GM18858 (cell line): ENCODE data around the gene PRKG1.
"Not testable (repeated sequence)": the region's sequence is repeated elsewhere in the genome, so short reads cannot be mapped to it uniquely, and the experiment has no call there.

Experiments used
- ATAC-seq: cut with Tn5 transposase; IDR thresholded peaks from one replicate; pipeline ENCODE4 v1.9.1; 2021; ENCODE audit not compliant: unreplicated experiment

The PRKG1 gene

DNA sequence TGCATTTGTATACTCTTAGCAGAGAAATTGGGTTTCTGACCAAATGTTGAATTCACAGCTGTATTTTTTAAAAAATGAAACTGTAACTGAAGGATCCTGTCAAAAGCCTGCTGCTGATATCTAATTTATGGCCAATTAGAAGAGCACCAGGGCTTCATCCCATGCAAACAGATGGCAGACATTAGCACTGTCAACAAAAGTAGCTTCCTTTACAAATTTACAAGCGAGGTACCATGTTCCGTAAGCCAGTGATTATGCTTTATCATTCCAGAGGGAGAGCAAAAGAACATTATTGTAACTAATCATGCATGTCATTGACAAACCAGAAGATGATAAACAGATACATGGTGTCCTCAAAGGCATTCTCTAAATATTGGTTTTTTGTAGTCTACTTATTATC lies 1062.6 kb downstream of the PRKG1 start:
- no peak for ATAC-seq

DNA sequence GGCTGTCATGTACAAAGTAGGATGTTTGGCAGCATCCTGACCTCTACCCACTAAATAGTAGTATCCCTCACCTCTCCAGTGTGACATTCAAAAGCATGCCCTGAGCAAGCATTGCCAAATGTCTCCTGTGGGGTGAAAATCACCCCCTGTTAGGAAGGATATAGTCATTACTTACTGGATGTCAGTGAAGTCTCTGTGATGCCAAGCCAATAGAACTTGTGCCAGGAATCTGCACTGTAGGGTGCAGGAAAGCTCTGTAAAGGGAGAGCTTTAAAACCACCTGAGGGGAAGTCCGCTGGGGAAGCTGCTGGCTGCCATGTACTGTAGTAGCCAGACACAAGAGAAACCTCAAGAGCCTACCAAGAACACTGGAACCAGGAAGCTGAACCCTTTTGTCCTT lies 1069.1 kb downstream of the PRKG1 start:
- no peak for ATAC-seq

DNA sequence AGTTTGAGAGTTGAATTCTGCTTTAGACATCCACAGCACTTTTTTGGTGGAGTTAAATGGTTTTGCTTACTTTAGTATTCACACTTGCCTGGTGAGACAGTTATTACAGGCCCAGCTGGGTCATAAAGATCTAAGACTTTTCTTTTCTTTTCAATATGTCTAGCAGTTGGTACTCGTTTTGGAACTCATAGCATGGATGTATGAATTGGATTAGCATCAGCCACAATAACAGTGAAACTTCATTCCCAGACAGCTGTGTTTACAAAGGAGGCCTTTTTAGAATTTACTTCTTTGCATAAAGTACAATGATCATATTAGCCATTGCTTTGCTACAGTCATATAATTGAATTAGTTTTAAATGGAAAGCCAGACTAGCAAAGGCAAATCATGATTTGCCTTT lies 1071.3 kb downstream of the PRKG1 start:
- ATAC-seq, result no peak

DNA sequence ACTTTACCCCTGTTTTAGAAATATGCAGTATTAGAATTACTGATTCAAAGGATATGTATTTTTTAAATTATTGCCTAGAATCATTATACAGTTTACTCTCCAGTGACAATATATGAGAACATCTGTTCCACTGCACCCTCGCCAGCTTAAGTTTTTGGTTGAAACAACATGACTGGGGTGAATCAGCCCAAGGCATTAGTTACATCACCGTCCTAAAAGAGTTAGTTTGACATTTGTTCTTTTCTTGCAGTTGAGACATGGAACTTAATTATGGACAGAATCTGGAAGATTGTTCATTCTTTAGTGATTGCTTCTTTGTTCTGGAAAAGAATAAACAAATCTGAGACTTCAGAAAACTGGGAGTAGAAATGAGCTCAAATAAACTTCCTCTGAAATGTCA lies 1072.5 kb downstream of the PRKG1 start:
- no peak for ATAC-seq

DNA sequence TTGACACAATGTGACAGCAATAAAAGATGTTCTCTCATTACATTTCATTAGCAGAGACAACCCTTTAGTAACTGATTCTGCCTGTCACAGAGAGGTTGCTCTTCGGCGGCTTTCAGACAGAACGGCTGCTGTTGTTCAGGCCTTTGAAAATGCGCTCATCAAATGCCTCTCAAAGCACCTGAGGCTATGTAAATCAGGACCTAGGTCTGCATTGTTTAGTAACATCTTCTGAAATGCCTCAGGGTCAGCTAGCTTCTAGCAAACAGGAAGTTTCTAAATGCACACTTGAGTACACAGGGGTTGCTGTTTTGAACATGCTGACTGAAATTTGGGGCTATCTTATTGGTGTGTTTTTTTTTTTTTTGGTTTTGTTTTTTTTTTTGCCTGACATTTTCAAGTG lies 1096.5 kb downstream of the PRKG1 start:
- ATAC-seq, result no peak

DNA sequence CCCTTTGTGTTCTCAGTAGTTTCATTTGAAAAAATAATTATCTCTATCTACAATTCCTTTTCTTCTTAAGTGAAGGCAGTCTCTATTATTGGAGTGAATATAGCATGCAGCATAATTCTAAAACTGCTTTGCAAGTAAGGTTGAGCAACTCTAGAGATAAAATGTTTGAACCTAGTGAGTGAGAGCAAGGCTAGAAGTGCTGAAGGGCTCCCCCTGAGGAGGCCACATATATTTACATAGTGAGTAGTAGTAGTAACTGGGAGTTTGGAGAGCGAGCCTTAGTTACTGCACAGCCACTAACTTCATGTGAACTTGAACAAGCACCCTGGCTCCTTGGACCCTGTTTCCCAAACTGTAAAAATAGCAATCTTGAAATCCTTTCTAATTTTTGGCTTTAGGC lies 1098.3 kb downstream of the PRKG1 start:
- ATAC-seq, result no peak

DNA sequence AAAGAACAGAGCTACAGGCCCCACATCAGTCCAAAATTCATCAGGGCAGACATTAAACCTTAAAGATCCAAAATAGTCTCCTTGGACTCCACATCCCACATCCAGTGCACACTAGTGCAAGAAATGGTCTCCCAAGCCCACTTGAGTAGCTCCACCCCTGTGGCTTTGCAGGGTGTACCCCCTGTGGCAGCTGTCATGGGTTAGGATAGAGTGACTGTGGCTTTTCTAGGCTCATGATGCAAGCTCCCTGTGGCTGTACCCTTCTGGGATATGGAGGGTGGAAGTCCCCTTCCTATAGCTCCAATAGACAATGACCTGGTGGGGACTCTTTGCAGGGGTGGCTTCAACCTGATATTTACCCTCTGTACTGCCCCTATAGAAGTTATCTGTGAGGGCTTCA lies 1111.0 kb downstream of the PRKG1 start:
- ATAC-seq, result no peak

DNA sequence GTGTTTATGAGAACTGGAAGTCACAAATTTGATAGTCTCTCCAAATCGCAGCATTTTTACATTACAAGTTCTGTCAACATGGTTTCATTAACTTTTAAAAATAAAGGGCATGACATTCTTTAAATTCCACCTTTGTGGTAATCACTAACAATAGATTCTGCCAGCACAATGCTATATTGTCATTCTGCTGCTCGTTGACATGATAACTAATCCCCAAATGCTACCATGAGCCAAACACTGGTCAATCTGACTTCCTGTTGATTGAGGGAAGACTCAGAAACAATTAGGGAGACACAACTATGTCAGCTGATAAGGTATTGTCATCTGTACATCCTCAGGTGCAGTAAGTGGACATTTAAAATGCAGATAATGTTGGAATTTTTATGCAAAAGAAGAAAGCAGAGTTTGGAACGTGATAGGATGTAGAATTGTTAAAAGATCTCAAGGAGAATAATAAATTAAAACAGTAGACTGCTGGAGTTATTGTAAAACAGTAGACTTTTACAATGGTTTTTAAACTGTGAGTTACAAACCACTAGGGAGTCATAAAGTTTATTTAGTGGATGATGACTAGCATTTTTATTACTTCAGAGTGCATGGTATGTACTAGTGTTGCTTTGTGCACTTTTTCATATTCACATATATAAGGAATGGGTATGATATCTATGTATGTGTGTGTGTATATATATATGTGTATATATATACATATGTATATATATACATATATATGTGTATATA lies 1113.4 kb downstream of the PRKG1 start:
- ATAC-seq, result no peak

DNA sequence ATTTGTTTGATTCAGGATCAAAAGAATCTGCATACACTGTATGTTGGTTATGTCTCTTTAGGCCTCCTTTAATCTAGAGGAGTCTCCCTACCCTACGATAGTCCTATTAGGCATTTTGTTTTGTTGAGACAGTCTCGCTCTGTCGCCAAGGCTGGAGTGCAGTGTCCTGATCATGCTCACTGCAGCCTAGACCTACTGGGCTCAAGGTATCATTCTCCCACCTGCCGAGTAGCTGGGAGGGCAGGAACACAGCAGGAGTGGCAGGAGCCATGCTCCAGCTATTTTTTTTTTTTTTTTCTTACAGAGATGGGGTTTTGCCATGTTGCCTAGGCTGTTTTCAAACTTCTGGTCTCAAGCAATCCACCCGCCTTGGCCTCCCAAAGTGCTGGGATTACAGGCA lies 1116.8 kb downstream of the PRKG1 start:
- no peak for ATAC-seq

DNA sequence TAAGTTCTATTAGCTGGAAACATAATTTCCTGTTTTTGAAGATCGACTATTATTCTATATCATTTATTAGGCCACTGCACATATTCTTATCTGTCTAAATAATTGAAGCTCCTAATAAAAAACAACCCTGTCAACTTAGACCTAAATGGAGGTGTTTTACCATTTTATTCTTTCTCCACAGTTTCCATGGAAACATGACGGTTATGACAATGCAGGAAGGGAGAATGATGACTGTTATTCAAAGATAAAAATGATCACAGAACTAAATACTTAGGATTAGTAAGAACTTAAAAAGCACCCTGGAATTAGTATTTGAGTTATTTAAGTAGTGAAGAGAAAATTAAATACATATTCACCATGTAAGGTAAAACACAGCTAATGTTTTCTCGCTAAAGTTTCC lies 1119.9 kb downstream of the PRKG1 start:
- no peak for ATAC-seq

DNA sequence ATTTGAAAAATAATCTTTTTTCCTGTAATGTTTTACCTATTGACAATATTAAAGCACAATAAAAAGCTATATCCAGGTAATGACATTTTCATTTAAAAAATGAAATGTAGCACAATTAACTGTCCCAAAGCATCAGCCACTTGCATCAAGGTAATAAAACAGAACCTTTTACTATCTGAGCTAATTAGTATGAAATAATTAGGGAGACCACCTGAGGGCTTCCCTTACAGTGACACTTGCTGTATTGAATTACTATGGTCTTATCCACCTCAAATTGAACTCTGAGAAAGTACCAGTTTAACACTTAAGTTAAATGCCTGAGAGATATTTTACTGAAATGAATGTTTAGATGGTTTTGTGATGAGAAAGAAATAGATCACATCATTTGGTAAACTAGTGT lies 1120.4 kb downstream of the PRKG1 start:
- ATAC-seq, result no peak

DNA sequence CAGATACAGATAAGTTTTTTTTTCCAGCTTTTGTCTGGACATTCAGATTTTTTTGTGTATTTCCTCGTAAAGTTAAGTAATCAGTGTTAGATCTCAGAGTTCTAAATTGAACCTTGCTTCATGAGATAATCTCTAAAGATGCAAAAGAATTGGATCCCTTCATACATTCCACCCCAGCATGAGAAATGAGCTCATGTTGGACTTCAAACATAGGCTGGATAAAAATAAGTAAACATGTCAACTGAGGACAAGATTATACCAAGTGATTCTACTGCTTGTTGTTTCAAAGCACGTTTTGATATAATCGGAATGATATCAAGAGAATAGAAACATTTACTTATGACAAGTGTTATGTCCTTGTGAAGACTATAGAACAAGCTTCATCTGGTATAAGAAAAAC lies 1122.8 kb downstream of the PRKG1 start:
- ATAC-seq, result no peak

DNA sequence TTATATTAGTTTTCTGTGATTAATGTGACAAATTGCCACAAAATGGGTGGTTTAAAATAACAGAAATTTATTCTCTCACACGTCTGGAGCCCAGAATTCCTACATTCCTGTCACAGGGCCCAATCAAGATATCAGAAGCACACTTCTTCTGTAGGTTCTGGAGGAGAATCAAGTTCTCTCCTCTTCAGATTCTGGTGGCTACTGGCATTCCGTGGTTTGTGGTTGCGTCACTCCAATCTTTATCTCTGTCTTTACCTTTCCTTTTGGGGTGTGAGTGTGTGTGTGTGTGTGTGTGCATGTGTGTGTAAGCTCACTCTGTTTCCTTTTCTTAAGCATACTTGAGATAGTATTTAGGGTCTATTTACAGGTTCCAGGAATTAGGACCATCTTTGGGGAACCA lies 1124.3 kb downstream of the PRKG1 start:
- ATAC-seq, result no peak

DNA sequence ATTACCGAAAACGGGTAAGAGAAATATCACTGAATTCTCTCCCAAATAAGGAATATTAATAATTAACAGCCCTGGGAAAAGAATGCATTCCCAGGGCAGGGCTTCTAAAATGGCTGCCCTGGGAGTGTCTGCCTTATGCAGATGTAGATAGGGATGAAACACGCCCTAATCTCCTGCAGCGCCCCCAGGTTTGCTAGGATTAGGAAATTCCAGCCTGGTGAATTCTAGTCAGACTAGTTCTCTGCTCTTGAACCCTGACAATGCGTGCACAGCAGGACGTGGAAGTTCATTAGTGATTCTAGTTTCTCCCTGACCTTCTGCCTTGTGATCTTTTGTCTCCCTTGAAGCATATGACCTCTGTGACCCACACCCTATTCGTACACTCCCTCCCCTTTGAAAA lies 1130.6 kb downstream of the PRKG1 start:
- ATAC-seq, result not testable (repeated sequence)

DNA sequence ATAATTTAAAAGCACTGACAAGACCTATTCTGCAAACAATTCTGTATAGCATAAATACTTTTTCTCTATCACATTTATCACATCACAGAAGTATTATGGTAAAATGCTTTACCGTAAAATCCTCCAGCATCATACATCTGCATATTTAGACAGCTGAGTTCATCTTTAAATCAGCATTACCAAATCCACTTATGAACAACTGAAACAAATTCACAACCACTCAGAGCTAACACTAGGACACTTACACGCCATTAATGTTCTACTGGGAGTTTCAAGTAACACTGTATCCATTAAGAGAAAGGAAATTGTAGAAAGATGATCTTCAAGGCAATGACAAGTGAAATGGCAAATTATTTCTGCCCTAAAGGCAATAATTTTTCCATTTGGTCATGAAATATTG lies 1134.1 kb downstream of the PRKG1 start:
- no peak for ATAC-seq

DNA sequence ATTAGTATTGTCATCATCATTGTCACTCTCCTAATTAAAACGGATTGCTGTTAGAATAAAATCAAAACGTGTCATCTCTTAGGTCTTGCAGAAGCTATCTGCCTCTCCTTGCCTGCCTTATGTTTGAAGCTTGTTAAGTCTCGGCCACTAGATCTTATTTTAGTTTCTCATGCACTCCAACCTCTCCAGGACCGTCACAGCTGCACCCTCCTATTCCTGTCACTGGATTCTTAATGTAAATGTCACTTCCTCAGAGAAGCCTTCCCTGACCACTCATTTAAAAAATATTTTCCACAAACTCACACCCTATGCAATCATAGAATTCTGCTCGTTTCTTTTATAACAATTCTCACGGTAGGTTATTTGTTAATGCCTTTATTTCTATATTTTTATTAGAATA lies 1135.9 kb downstream of the PRKG1 start:
- no peak for ATAC-seq

DNA sequence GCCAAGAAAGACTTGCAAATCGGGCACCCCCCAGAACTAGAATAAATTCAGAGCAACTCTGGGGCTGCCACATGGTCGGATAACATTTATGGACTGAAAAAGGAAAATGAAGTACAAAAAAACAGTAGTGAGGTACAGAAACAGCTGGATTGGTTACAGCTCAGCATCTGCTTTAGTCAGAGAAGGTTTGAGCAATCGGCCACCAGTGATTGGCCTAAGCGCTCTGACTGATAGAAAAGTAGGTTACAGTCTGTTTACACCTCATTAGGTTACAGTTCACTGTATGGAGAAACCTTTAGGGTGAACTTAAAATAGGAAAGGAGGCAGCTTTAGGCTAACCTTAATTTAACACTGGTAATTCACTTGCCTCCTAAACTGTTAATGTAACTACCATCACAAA lies 1137.8 kb downstream of the PRKG1 start:
- no peak for ATAC-seq

DNA sequence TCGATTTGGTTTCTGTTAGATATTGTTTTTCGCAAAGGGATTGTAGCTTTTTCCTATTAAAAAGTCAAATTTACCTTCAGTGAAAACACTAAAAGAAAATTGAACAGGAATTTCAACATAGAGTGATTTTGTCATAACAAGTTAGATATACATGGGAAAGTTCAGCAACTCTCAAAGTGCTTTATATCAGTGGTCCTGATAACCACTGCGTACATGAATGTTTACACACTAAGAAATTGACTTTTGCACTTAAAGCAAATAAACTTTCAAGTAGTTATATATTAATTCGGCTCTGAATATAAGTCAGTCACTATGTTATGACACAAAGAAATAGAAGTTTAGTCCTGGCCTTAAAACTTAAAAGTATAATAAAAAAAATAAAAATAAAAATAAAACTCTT lies 1138.5 kb downstream of the PRKG1 start:
- ATAC-seq, result no peak

DNA sequence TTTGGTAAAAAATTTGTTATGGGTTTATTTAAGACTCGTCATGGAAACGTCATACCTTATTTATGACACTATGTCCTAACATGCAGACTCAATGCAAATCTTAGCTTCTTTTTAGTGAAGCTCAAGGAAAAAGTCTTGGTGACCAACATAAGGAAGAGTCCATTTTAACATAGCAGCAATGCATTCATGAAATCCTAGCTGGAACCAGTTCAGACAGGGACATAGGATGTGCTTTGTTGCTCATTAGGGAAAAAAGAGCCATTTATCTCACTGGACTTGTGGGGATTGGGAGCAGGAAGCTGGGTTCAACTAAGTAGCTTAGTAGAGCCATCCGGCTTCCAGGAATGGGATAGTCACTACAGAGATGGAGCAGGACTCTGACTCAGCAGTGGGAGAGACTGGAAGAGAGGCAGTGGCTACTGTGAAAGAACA lies 1139.0 kb downstream of the PRKG1 start:
- no peak for ATAC-seq

DNA sequence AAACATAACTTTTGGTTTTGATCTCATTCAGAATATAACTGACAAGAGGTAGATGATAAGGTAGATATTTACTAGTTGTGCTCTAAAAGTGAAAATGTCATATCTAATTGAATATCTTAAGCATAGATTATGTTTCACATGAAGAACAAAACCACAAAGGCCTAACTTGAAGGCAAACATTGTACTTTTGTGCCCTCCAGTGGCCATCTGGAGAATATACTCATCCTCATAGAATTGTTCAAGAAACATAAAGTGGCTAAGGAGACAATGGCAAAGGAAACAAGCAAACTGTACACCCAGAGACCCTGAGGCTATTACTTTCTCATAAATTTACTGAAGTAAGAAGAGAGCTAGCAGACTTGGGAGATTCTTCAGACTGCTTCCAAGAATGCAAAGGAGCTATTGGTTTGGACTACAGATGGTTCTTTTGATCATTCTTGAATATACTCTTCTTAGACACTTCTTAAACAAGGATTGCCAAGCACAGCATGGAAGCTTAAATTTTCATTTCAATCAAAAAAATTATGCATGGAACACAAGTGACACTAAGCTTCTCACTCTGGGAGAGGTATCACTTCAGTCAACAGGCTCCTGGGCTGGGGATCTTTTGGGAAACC lies 1141.6 kb downstream of the PRKG1 start:
- ATAC-seq, result peak; percentile 61

DNA sequence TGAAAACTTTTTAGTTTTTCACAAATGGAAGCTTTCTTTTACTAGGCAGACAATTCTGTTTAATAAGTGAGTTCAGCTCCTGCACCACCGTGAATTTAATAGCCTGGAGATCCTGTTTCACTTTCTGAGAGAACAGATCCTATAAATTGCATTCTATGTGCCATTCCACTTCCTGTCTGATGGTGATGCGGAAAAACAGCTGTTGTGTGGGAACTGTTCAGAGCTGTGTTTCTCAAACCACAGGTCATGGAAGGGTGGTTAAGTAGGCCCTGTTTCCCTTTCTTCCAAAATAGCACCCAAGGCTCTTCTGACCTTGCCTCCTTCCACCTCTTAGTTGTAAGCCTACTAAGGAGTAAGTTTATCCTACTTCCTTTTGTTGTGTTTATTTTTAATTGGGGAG lies 1142.6 kb downstream of the PRKG1 start:
- peak; percentile 80 for ATAC-seq

DNA sequence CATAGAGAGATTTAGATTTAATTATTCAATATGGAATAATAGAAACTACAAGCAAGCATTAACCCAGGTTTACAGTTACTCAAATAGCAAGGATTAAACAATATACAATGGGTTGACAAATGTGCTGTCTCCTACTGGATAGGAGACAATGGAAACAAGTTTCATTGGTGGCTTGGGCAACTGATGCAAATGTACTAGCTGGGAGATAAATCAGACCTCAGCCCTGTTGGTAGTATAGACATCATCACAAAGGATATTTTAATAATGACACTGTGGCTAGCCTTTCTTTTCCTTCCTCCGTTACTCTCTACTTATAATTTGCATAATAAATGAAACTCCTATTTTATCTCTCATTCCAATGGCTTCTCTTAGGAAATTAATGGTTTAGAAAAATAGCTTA lies 1143.2 kb downstream of the PRKG1 start:
- no peak for ATAC-seq

DNA sequence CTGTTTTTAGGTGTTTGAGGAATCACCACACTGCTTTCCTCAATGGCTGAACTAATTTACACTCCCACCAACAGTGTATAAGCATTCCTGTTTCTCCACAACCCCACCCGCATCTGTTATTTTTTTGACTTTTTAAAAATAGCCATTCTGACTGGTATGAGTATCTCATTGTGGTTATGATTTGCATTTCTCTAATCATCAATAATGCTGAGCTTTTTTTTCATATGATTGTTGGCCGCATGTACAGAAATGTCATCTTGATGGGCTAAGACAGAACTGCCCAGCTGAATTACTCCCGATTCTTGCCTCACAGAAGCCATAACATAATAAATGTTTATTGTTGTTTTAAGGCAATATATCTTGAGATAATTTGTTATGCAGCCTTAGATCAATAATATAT lies 1146.7 kb downstream of the PRKG1 start:
- ATAC-seq, result no peak
